Activated T-helper 1 cell treated with Interleukin-2 at 50 U/mL for 16 hours (primary cell): ENCODE results near the gene CASS4.

Source experiments
- DNase-seq: peaks from one replicate; pipeline ENCODE4 v3.0.0-alpha.2; 2020; ENCODE audit warnings: low read depth

CASS4 gene

GRCh38 chr20:56447227-56447626 is 35.2 kb downstream of the CASS4 start:
- no peak for DNase-seq

- DNase-seq: no peak
Measured at GRCh38 chr20:56449459-56449858, 37.4 kb downstream of the CASS4 start.

GRCh38 chr20:56451056-56451765 is 39.2 kb downstream of the CASS4 start:
- DNase-seq: no peak

GRCh38 chr20:56453352-56453751 is 41.3 kb downstream of the CASS4 start:
- DNase-seq: no peak

- DNase-seq: no peak
Measured at GRCh38 chr20:56454754-56455153, 42.7 kb downstream of the CASS4 start.

GRCh38 chr20:56458206-56458821 is 46.3 kb downstream of the CASS4 start:
- no peak for DNase-seq

- peak; percentile 5 for DNase-seq
Measured at GRCh38 chr20:56460459-56460858, 48.4 kb downstream of the CASS4 start.

- no peak for DNase-seq
Measured at GRCh38 chr20:56461576-56461975, 49.5 kb downstream of the CASS4 start.

- DNase-seq: no peak
Measured at GRCh38 chr20:56463428-56463827, 51.4 kb downstream of the CASS4 start.

GRCh38 chr20:56465997-56466396 is 53.9 kb downstream of the CASS4 start:
- DNase-seq: no peak

GRCh38 chr20:56467968-56468315 is 55.9 kb downstream of the CASS4 start:
- DNase-seq: no peak

- peak; percentile 96 for DNase-seq
Measured at GRCh38 chr20:56468316-56469076, 56.4 kb downstream of the CASS4 start, which contains the start of gene RTF2. Gene RTF2, plus strand, starts transcription at chr20:56468627. Its CDS starts 71 bp downstream, at chr20:56468698.

GRCh38 chr20:56469077-56469449 is 57.0 kb downstream of the CASS4 start:
- no peak for DNase-seq

- DNase-seq: no peak
Measured at GRCh38 chr20:56483970-56484369, 71.9 kb downstream of the CASS4 start.

GRCh38 chr20:56487216-56487615 is 75.2 kb downstream of the CASS4 start:
- no peak for DNase-seq

GRCh38 chr20:56488566-56488965 is 76.5 kb downstream of the CASS4 start:
- no peak for DNase-seq

GRCh38 chr20:56501116-56501515 is 89.1 kb downstream of the CASS4 start:
- no peak for DNase-seq

- DNase-seq: no peak
Measured at GRCh38 chr20:56503916-56504315, 91.9 kb downstream of the CASS4 start.

GRCh38 chr20:56504373-56505005 is 92.4 kb downstream of the CASS4 start:
- no peak for DNase-seq

- DNase-seq: no peak
Measured at GRCh38 chr20:56506103-56506502, 94.0 kb downstream of the CASS4 start.
